Sigmoid colon (tissue), 4 donors: ENCODE results near the gene HHIP.

Experiments
- CTCF ChIP-seq, 4 experiments: fragments of 450-650 bp in 3 of 4; fragments of 200-600 bp in 1 of 4; IDR thresholded peaks; one replicate each; pipeline ENCODE4 v1.5.1; 2016 to 2019; ENCODE audit warnings: antibody characterized with exemption in 4 of 4, mild to moderate bottlenecking in 3 of 4, moderate library complexity in 2 of 4
- EP300 ChIP-seq, 4 donors: sonication (generic); formaldehyde crosslinking; IDR thresholded peaks; one replicate each; pipeline ENCODE4 v1.6.1; 2017; ENCODE audit warnings: antibody characterized with exemption in 4 of 4
- POLR2A ChIP-seq, 2 donors: fragments of 450-650 bp; IDR thresholded peaks; one replicate each; pipeline ENCODE4 v1.6.1; 2016; ENCODE audit warnings: antibody characterized with exemption in 2 of 2, mild to moderate bottlenecking in 2 of 2, moderate library complexity in 2 of 2
- POLR2AphosphoS5 ChIP-seq, 4 donors: sonication (generic); formaldehyde crosslinking; IDR thresholded peaks; one replicate each; pipeline ENCODE4 v1.6.1; 2017; ENCODE audit warnings: antibody characterized with exemption in 4 of 4

GRCh38 chr4:144709793-144710525 is 64.0 kb downstream of the HHIP start:
- TF ChIP-seq CTCF (IDR thresholded peaks at IDR 0.05) (no peak), POLR2A (IDR thresholded peaks at IDR 0.05) (no peak), POLR2AphosphoS5 (IDR thresholded peaks at IDR 0.05) (no peak), EP300 (IDR thresholded peaks at IDR 0.05) (no peak)
